VCaP (cell line): ENCODE measurements around the gene MARVELD1.
A peak's percentile ranks its signal among the peaks of the same experiment; 100 is the strongest.

ENCODE experiments used
- H3K27ac ChIP-seq: fragments of 450-650 bp; 2 replicates; pipeline ENCODE4 v1.5.1; 2017
- TF ChIP-seq, protein P1 (sequence below): fragments of 450-650 bp; conservative IDR thresholded peaks from 2 replicates; pipeline ENCODE4 v1.5.1; 2017; ENCODE audit warnings: mild to moderate bottlenecking, moderate library complexity

The MARVELD1 gene

DNA sequence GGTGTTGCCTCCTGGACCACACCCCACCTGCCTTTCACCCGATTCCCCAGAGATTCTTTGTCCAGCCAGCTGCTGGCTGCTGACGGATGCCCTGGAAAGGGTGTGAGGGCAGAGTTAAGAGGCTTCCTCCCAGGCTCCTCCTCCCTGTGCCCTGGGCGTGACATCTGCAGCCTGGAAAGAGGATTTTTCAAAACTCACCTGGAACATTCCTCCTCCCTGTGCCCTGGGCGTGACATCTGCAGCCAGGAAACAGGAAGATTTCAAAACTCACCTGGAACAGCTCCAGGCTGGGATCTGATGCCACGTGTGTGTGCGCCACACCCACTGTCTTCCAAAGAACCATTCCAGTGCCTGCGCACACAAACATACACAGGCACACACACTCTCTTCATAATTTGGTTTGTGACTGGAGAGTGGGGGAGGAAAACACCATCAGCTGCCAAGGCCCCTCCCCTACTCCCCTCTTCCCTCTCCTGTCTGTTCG is 5.2 kb downstream of the MARVELD1 start:
- peak overlapping the region; percentile 68 for H3K27ac ChIP-seq
- TF ChIP-seq, protein P1, sequence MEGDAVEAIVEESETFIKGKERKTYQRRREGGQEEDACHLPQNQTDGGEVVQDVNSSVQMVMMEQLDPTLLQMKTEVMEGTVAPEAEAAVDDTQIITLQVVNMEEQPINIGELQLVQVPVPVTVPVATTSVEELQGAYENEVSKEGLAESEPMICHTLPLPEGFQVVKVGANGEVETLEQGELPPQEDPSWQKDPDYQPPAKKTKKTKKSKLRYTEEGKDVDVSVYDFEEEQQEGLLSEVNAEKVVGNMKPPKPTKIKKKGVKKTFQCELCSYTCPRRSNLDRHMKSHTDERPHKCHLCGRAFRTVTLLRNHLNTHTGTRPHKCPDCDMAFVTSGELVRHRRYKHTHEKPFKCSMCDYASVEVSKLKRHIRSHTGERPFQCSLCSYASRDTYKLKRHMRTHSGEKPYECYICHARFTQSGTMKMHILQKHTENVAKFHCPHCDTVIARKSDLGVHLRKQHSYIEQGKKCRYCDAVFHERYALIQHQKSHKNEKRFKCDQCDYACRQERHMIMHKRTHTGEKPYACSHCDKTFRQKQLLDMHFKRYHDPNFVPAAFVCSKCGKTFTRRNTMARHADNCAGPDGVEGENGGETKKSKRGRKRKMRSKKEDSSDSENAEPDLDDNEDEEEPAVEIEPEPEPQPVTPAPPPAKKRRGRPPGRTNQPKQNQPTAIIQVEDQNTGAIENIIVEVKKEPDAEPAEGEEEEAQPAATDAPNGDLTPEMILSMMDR, result no peak

DNA sequence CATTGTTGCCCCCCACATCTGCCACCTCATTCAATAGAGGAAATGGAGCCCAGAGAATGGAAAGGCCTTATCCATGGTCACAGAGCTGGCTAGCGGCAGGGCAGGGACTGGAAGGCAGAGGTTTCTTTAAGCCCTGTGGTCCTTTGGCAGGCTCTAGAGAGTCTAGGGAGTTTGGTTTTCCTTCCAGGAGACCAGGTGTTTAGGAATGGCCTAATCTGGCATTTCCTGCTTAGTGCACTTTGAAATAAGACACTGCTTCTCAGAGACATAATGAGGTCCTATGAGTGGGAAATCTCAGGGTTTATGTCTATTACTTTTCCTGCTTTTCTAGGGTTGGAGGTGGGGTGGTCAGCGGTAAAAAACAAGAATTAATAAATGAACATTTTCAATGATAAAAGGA is 6.1 kb downstream of the MARVELD1 start:
- TF ChIP-seq, protein P1, result no peak
- H3K27ac ChIP-seq, result peak overlapping the region; percentile 68

DNA sequence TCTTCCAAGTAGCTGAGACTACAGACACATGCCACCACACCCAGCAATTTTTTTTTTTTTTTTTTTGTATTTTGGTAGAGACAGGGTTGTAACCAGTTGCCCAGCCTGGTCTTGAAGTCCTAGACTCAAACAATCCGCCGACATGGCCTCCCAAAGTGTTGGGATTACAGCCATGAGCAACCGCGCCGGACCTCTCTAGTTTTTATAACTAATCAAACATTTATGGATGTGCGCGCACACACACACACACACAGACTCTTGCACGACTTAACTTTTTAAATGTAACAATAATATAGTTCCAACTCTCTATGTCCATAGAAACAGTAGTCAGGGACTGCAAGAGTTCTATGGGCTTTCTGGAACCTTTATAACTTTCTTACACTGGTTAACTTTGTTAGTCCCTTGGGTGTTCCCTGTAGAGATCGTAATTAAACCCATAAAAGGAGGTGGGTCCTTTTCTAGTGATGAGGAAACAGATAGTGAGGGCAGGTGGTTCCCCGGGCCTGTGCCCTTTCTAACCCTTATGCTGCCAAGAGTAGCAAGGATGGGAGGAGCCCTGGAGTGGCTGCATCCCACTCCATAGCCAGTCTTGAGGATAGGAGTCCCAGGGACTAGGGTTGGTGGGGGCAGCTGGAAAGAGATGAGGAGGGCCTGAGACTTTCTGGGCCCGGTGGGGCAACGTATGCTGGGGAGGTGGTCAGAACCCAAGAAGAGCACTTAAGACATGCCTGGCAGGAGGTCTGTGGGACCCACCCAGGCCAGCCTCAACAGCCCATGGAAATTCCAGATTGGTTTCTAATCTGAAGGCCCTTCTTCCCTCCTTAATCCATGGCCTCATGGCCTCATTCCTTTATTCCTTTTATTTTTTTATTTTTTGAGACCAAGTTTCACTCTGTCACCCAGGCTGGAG is 8.6 kb downstream of the MARVELD1 start:
- H3K27ac ChIP-seq, result no peak overlapping the region
- TF ChIP-seq, protein P1, result no peak

DNA sequence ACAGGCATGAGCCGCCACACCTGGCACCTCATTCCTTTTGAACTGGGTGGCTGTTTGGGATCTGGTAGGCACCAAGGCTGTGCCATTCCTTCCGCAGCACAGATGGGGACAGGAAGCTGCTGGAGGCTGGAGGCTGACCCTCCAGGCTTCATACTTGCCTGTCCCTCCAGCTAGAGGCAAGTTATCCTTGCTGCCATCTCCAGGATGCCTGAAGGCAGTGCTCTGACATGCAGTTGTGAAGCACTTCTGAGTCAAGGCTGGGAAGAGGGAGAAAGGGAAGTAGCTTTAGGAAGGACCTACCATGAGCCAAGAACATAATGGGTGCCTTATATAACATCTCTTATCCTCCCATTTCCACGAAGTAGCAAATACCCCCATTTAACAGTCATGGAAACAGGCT is 9.5 kb downstream of the MARVELD1 start:
- no peak overlapping the region for H3K27ac ChIP-seq
- TF ChIP-seq, protein P1, result no peak

DNA sequence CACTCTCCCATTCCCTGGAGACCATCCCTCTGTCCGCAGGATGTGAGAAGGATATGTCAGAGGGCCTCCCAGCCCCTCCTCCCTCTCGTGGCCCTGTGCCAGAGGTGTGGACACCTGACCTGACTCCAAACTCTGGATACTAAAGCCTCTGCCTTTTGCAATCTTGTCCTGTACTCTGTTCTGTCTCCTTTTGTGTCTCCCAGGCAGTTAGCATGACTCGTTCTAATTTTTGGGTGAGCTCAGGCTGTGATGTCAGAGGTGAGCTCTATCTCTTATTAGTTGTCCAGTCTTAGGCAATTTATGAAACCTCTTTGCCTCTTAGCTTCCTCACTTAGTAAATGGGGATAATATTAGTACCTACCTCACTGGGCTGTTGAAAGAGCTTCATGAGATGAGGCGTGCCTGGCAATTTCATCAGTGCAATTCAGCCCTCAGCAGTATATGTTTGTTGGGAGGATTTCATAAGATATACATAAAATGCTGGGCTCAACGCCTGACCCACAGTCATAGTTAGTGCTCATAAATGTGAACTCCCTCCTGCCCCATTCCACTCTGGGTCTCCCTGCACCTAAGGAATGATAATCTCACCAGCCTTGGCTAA is 10.9 kb downstream of the MARVELD1 start:
- TF ChIP-seq, protein P1, result no peak
- no peak overlapping the region for H3K27ac ChIP-seq

DNA sequence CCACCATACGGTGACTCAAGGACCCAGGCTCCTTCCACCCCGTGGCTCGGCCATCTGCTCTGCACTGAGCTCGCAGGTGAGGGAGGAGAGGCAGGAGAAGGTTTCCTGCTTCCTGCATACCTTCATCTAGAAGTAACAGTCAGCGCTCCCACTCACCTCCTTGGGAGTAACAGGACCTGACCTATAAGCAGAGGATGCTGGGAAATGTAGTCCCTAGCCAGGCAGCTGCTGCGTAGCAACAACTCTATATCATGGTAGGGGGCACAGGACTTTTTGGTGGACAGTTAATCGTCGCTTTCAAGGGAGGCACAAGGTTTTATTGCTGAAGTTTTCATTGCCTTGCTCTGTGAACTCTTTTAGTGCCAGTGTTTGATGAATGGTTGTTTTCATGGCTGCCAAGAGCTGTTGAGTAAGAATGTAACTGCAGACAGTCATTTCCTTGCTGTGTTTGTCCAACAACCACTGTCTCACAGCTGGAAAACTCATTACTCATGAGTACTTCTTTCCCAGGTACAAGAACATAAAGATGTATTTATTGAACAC is 13.2 kb downstream of the MARVELD1 start:
- no peak overlapping the region for H3K27ac ChIP-seq
- TF ChIP-seq, protein P1, result no peak

DNA sequence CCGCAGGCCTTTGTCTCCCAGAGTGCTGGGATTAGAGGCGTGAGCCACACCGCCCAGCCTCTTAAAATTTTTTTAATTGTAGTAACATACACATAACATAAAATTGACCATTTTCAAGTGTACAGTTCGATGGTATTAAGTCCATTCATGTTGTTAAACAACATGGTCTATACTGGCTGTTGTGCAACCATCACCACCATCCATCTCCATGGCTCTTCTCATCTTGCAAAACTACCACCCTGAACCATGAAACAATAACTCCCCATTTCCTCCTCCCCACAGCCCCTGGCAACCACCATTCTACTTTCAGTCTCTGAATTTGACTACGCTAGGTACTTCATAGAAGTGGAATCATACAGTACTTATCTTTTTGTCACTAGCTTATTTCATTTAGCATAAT is 15.5 kb downstream of the MARVELD1 start:
- H3K27ac ChIP-seq, result no peak overlapping the region
- TF ChIP-seq, protein P1, result no peak
